Stimulated activated naive CD4-positive, alpha-beta T cell (primary cell): Measurements from ENCODE around the gene PDE4D.
"Not testable (repeated sequence)": the region's sequence is repeated elsewhere in the genome, so short reads cannot be mapped to it uniquely, and the experiment has no call there.

ENCODE experiments used
- DNase-seq, 6 experiments: peaks; one replicate each; lab custom pipeline; 2025; lab: John Stamatoyannopoulos, UW

PDE4D gene

DNA sequence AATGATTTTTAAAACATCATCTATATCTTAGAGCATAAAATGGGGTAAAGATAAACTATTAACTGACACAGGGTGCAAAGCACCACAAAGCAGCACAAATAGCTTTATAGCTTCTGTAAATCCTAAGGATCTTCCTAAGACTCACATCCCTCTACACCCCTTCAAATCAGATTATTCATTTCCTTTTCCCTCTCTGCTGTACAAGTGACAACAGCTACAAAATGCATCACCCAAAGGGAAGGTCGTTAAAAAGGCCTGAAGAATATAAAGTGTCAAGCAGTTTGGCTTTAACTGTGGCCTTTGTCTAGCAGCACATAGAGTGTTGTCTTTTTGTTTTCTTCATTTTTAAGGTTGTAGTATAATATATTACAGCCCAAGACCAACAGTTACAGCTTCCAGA is 422.1 kb downstream of the PDE4D start:
- DNase-seq = no peak

DNA sequence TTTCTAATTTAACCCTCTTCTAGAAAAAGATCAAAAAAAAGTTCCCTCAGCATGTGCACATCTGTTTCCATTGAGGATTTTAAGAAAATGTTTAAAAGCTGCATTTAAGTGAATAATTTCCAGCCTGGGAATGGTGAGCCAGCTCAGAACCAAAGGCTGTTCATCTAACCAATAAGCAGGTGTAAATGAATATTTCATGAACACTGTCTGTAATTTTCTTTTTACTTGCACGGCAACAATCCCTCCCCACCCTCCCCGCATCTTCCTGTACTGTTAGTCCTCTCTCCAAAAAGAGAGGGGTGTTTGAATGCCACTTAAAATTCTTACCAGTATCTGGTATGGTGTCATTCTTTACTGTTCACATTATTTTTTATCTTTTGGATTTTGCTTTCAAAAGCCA is 425.6 kb downstream of the PDE4D start:
- no peak for DNase-seq

- DNase-seq = no peak
Measured at GRCh38 chr5:59466271-59466670, 427.3 kb downstream of the PDE4D start.

DNA sequence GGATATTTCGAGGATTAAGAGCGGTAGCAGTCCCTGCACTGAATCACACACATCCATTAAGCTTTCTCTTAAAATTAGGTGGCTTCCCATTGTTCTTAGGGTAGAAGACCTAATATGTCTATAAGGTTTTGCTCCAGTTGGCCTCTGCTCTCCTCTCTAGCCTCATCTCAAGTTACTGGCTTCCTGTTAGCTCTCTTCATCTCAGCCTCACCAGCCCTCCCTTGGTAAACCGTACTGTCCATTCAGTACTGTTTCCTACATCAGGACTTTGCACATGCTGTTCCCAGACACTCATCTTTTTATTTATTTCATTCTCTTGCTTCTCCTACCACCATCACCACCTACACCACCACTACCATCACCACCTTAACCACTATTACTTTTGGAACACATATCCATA is 428.6 kb downstream of the PDE4D start:
- DNase-seq = no peak

DNA sequence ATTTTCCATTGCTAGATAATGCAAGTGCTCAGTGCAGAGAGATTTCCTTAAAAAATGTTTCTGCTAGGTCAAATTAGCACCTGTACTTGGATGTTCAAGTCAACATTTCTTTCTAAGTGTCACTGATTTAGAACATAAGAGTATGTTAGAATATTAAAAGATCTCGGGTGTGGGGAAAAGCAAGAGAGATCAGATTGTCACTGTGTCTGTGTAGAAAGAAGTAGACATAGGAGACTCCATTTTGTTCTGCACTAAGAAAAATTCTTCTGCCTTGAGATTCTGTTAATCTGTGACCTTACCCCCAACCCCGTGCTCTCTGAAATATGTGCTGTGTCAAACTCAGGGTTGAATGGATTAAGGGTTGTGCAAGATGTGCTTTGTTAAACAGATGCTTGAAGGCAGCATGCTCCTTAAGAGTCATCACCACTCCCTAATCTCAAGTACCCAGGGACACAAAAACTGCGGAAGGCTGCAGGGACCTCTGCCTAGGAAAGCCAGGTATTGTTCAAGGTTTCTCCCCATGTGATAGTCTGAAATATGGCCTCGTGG is 429.8 kb downstream of the PDE4D start:
- DNase-seq = not testable (repeated sequence)

DNA sequence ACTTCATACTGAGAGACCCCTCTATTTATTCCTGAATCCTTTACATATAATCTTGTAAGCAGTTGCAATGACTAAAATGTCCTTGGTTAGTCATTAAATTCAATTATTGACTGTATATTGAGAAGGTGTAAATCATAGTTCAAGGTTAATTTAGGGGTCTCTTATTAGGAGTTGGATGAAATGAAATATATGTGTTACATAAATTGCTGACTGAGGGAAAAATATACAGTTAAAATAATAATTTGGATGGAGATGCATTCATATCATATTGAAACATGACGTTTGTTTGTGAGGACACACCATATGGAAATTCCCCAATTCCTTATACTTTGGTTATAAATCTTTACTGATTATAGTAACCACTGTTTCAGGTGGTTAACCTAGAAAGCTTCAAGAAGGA is 430.6 kb downstream of the PDE4D start:
- no peak for DNase-seq

DNA sequence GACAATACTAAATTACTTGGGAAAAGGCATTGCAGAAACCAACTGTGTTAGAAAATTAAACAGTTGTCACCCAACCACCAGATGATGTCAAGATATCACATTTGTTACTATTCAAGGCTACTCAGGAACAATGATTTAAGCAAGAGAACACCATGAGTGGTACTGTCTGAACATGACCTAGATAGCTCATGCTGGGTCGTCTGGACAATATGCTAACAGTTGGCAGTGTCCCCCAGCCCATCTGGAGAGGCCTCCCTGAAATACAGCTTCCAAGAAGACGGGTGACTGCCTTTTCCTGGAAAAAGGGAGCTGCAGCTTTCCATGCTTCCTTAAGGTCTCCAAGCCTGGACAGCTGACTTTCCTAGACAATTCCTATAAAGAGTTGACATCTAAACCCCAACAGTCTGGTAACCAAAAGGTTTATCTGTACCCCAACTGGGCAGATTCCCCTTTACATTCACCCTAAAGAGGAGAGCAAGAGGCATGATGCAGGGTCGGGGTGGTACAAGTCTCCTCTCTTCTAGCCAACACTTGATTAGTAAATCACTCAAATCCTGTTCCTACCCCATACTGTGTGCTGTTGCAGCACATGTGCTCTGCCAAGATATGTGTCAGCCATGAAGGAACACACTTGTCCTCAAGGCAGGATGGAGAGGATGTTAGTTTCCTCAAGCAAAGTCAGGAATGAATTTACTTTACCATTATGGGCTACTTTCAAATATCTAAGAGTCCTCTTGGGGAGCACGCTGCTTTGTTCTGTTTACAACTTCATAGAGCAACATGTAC is 433.0 kb downstream of the PDE4D start:
- DNase-seq = no peak

- no peak for DNase-seq
Measured at GRCh38 chr5:59458966-59459729, 434.4 kb downstream of the PDE4D start.

DNA sequence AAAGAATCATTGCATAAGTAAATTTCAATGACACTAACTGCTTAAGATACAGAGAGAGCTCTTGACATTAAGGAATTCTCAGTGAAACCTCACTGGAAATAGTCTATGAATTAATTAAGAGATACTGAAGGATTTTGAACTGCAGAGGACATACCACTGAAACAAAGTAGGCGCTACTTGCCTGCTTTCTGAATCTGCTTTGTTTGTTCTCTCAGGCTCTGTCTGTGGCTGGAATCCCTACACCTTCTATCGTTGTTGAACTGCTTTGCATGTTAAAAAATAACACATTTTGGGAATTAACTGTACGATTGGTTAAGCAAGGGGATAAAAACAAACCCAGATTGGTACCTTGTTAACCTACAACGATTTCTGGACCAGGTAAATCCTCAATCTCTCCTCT is 435.2 kb downstream of the PDE4D start:
- DNase-seq = no peak

GRCh38 chr5:59449905-59450644 is 443.5 kb downstream of the PDE4D start:
- DNase-seq = no peak

DNA sequence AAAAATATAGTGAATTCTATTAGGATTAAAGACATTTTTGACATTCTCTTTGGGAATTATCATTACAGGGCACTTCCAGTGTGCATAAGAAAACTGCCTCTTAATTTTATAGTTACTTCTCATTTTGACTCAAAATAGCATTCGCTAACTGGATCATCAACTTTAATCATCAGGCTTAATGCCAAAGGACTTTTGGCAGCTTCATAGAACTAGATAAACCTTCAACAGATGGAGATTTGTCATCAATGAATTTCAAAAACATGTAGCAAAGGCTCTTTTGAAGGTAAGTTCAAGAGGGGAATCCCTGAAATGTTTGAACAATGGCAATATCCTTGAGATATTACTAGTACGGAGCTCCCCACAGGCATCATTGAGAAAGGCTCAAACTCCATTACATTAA is 447.2 kb downstream of the PDE4D start:
- DNase-seq = no peak

GRCh38 chr5:59445741-59446140 is 447.8 kb downstream of the PDE4D start:
- no peak for DNase-seq

DNA sequence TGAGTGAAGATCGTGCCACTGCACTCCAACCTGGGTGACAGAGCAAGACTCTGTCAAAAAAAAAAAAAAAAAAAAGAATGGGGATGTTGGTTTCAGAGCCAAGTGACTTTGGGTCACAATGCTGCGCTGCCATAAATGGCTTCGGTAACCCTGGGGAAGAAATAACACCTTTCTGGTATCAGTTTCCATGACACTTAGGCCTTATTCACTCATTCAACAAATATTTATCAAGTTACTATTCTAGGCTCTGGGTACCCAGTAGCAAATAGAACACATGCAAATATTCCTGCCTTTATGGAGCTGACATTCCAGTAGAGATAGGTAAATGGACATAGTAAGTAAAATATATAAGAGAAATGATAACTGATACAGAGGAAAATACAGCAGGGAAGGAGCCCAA is 454.2 kb downstream of the PDE4D start:
- DNase-seq = no peak

GRCh38 chr5:59437176-59437575 is 456.4 kb downstream of the PDE4D start:
- DNase-seq = no peak

GRCh38 chr5:59436364-59437148 is 457.0 kb downstream of the PDE4D start:
- no peak for DNase-seq

DNA sequence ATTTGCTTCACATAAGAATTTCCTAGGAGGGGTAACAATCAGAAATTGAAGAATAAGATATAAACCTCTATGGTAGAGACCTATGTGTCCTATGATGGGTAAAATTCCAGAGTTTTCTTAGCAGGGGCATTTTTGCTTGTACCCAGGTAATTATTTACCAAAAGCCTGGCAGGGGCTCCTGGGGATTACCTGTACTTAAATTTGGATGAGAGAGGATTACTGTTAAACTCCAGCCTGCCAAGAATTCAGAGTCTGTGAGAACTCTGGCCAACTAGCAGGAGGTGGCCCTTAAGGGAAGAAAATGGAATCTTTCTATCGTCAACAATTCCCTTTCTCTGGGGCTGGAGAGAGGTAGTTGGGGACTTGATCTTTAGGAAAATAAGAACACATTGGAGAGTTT is 460.4 kb downstream of the PDE4D start:
- no peak for DNase-seq

DNA sequence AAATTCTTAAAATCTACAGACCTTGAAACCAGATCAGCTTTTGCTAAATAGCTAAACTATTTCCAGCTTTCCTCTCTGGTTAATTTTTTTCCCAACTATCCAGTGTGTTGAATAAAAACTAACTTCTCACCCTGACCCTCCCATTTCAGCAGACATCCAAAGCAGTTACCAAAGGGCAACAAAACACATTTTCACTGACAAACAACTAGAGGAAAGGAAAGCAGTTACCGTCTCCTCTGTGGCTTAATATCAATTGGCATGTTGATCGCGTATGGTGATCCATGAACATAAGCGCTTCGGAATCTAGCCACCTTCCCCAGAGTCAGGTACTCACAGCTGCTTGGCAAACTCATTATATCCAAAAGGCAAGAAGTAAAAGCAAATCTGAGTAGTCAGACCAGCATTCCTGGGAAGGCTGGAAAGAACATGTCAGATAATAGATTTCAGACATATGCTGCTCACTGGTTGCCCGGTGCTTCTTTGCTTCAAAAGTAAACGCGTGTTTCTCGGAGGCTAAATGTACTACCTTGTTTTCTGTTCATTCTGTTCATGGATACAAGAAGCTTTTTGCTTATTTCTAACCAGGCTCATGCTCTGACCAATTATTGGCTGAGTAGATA is 463.4 kb downstream of the PDE4D start:
- no peak for DNase-seq

DNA sequence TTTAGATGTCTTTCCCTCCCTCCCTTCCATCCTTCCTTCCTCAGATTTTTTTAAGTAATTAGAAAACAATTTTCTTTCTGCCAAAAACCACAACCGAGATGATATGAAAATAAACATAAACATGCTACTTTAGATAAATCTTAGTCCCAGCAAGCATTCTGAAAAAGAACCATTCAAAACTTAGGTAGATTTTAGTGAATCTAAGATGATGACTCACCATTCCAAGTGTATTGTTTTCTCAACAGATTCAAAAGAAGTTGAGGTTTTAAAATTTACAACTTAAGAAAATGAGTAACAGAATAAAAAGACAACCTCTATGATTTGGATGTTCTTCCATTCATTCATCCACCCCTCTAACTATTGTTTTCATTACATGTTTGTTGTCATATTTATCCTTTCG is 465.1 kb downstream of the PDE4D start:
- no peak for DNase-seq

DNA sequence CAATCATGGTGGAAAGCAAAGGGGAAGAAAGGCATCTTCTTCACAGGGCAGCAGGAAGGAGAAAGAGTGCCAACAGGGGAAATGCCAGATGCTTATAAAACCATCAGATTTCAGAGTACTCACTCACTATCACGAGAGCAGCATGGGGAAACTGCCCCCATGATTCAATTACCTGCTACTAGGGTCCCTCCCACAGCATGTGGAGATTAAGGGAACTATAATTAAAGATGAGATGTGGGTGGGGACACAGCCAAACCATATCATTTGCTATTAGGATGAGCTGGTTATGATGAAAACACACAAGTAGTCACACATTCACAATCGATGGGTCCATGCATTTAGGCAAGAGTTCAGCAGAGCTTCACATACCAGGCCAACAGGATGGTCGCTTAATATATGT is 469.0 kb downstream of the PDE4D start:
- no peak for DNase-seq

DNA sequence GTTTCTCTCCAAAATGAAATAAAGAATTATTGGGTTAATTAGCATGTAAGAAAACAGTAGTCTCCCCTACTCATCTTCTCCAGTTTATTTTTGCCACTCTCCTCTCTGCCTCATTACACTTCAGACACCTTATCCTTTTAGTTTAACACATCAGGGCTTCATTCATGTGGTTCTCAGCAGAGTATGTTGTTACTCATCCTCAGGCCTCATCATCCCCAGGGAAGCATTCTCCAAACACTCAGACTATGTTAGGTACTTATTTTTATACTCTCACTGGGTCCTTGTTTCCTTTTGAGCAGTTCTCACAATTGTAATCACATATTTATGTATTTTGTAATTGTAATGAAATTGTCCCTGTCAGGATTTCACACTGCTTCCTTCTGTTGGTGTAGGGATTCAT is 470.5 kb downstream of the PDE4D start:
- DNase-seq = no peak
